GM15510 (cell line): ENCODE measurements around the gene DAGLB.

Experiments used
- POLR2A ChIP-seq: IDR thresholded peaks from 3 replicates; pipeline ENCODE4 v1.6.1; 2011; ENCODE audit warnings: borderline replicate concordance; ENCODE audit not compliant: insufficient read length; ENCODE audit errors: extremely low read depth

DAGLB gene

DNA sequence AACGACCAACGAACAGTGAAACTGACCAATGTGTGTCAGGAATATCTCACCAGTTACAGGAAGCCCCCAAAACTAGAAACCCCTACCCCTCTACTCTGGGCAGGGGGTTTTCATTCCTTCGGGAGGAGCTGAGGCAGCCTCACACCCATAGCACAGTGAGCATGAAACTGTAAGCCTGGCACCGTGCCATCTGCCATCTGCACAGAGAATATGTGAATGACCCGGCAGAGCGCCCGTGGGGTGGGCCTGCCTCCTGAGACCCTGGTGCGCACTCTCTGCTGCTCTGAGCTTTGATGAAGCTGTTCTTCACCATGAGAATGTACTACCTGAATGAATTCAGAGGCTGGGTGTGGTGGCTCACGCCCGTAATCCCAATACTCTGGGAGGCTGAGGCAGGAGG is 27.1 kb downstream of the DAGLB start:
- no peak for TF ChIP-seq POLR2A

DNA sequence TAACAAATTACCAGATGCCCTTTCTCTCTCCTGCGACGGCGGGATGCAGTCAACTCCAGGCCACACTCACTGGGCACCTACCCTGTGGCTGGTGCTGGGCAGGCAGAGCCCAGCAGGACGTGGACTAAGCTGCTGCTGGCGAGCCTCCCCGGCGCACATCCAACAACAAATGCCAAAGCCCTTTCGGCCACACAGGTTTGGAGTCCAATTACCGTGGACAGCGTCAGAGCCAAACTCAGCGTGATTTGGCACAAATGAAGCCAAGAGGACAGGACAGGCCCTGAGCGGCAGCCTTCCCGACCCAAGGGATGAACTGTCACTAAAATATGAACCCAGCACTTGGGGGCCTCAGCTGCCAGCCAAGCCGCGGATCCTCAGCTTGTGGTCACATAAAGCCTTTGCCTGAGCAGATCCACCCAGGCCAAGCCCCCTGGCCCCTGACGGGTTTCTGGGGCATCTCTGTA is 28.4 kb downstream of the DAGLB start:
- no peak for TF ChIP-seq POLR2A

DNA sequence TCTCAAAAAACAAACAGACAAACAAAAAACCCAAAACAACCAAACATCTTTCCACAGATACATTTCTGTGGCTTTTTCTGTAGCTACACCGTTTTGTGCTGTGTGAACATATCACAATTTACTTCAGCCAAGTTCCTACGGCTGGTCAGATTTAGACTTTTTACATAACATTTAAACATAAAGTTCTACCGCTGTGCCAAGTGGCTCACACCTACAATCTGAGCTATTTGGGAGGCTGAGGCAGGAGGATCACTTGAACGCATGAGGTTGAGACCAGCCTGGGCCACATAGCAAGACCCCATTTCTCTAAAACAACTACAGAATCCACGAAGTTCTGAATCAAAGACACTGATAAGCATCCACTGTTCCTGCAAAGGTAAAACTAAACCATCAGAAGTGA is 30.3 kb downstream of the DAGLB start:
- no peak for TF ChIP-seq POLR2A

DNA sequence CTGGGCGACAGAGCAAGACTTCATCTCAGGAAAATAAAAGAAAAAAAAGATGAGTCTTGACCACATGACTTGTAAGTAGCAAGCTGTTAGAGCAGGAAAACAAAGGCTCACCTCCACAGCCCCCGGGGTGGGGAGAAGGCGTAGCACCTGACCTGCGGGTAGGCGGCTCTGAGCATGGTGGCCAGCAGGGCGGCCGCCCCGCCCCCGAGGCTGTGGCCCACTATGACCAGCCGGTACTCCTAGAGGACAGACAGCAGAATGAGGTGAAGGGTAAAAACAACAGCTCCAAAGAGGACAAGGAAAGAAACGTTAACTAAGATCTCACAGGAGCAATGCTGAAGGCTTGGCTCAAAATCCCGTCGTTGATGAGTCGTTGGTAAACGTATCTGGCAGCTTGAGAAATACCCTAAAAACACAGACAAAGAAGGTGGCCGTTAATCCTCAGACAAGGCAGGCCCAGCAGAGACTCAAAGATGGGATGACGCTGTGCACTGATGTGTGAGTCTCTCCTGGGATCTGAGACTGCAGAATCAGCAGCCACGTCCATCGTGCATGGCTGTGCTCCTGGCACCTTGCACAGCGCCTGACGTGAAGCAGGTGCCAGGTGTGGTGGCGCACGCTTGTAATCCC is 31.1 kb downstream of the DAGLB start:
- no peak for TF ChIP-seq POLR2A

DNA sequence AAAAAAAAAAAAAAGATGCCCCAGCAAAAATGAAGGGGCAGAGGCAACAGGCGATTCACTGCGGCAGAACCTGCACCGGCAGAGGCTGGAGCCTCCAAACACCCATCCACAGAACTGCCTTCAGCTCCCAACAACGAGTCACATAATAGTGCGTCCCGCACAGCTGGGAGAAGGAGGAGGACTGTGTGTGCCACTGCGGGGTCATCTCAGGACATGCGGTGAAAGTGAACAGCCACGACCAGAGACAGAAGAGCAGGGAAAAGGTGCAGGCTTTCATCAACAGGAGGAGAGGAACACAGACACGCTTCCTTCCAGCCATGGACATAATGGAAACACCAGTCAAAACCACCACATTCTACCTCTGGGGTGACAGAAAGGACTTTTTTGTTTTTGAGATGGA is 34.1 kb downstream of the DAGLB start:
- TF ChIP-seq POLR2A = no peak

DNA sequence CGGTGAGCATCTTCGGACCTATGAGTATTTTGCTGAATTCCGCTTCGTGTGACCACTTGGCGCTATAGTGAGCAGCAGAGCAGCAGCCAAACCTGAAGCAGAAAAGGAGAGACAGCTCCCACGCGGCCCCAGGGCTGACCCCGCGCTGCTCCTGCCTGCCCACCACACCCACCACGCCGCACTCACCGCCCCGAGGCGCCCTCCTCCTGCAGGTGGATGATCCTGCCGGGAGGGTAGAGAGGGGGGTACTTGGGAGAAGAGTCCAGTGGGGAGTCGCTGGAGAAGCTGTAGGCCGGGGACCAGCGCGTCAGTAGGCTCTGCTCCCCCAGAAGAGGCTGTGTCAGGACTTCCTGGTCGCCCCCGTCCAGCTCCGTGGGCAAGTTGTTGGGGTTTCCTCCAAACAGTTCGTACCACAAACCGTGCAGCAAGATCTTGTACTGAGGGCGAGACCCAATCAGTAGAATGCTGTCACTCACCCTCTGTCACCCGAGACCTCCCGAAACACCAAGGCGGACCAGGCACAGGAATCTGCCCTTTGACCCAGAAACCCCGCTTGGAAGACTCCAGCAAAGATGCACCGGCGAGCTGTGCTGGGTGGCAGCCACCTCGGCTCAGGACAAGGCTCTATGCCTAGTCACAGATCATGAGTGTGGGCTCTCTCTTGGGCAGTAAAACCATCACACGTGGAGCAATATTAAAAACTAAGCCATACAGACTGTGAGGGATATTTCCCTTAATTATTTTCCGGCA is 37.6 kb downstream of the DAGLB start:
- TF ChIP-seq POLR2A = no peak

DNA sequence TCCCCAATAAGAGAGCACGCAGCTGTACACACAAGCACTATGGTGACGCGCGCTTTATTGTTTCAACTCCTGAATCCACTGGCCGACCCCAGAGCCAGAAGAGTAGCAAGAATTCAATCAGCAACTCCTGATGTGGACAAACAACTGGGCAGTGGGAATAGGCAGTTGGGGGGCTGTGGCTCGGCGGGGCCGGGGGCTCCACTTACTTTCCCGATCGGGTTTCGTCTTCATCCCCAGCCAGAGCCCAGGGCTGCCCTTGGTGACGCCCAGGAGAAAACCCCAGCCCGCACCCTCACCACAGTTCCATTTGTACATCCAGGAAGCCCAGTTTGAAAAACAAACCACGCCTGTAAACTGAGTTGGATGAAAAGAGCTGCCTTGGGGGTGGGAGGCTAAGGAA is 38.7 kb downstream of the DAGLB start:
- TF ChIP-seq POLR2A = no peak

DNA sequence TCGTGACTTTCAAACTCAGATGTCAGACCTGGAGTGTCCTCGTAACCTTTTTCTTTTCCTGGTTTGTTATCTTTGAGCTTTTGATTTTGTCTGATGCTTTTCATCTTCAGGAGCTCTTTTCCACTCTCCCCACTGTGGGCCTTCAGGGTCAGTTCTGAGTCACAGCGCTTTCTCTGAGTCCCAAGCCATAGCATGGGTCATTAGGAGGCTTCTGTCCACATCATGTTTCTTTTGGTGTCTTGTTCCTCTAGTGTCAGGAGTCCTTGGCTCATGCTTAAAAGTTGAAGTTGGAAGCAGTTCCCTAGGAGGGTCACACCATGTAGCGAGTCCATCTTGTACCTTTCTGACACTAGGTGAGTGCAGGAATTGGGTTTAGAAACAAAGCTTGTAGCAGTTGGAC is 40.3 kb downstream of the DAGLB start:
- TF ChIP-seq POLR2A = no peak

DNA sequence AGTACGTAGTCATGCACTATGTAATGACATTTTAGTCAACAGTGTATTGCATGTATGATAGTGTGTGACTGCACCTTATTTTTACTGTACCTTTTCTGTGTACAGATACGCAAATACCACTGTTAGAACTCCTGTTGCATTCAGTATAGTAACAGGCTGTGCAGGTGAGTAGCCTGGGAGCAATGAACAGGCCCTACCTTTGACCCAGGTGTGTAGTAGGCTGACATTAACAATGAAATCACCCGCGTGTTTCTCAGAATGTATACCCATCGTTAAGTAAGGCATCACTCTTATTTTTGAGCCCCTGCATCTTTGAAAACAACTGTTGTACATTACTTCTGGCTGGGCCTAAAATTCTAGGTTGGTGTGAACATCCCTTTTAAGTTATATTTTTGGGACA is 41.6 kb downstream of the DAGLB start:
- no peak for TF ChIP-seq POLR2A

DNA sequence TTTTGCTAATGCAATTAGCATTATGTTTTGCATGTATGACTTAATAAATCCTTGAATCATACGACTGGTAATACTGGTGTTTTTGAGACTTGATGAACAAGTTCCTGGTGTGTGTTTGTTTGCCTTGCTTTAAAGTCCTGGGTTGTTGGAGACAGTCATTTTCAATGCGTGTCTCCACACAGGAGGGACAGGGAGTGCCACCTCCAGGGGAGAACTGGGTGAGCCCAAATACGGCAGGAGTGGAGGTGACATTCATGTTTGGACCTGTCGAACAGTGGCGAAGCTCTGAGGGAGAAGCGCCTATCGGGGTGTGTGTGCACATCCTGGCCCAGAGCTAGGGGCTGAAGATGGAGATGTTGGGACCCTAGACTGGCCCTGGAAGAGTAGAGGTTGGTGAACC is 43.8 kb downstream of the DAGLB start:
- TF ChIP-seq POLR2A = no peak

DNA sequence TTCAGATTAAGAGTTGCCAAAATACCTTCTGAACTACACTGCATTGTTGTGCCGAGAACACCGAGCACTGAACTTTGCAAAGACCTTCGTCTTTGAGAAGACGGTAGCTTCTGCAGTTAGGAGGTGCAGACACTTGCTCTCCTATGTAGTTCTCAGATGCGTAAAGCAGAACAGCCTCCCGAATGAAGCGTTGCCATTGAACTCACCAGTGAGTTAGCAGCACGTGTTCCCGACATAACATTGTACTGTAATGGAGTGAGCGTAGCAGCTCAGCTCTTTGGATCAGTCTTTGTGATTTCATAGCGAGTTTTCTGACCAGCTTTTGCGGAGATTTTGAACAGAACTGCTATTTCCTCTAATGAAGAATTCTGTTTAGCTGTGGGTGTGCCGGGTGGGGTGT is 45.0 kb downstream of the DAGLB start:
- no peak for TF ChIP-seq POLR2A

DNA sequence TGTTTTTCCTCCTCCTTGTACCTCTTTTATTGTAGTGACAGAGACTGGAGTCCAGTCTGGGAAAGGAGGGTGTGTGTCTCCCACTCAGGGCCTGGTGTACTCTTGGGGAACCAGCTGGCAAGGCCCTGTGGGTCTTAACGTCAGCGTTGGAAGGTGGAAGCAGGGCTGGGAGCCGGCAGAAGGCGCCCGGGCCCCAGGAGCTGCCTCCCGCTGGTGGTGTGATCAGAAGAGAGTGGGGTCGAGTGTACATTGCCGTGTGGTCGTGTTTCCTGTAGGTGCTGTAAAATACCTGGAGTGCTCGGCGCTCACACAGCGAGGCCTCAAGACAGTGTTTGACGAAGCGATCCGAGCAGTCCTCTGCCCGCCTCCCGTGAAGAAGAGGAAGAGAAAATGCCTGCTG is 45.7 kb downstream of the DAGLB start:
- no peak for TF ChIP-seq POLR2A

DNA sequence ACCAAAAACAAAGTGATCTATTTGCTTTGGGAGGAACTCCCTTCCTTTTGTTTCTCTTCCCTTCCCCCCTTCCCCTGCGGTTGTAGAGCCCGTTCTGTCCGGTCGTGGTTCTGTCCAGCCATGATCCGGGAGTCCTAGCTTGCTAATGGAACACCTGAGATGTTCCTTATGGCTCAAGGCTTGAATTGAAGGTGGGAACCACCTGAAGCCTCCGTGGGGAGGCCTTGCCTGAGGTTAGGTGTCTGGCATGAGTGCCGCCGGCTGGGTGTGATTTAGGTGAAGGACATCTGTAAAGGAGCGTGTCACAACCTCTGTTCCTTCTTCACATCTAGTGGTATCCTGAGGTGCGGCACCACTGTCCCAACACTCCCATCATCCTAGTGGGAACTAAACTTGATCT is 46.2 kb downstream of the DAGLB start:
- no peak for TF ChIP-seq POLR2A

DNA sequence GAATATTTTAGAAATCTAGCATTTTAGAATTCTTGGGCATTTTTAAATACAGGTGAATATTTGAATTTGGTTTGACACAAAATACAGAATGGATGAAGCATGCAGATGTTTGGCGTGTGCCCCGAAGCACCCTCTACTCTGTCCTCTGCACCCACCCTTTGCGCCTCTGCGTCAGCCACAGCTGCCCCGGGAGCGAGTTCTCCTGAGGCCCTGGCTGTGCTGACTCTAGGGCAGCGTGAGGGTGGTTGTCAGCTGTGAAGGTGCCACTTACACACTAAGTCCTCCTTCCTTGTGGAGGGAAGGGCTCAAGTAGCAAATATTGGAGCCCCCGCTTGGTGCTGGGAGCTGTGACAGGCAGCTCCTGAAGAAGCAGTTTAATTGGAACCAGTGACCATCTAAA is 48.4 kb downstream of the DAGLB start:
- no peak for TF ChIP-seq POLR2A

DNA sequence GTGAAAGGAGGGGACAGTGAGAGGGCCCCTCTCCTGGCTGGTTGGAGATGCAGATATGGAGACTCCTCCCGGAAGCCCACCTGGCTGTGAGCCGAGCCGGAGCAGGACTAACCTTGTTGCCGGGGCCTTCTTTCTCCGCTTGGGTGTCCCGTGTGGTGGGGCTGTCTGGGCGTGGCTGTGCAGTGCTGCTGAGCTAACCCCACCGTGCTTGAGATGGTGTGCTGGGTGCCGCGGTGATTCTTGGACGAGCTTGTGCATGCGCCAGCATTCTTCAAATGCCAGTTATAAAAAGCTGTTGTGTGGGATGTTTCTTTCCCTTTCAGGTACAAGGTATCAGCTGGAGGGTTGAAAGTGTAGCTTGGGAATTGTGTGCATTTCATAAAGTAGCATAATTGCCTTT is 48.8 kb downstream of the DAGLB start:
- TF ChIP-seq POLR2A = no peak

DNA sequence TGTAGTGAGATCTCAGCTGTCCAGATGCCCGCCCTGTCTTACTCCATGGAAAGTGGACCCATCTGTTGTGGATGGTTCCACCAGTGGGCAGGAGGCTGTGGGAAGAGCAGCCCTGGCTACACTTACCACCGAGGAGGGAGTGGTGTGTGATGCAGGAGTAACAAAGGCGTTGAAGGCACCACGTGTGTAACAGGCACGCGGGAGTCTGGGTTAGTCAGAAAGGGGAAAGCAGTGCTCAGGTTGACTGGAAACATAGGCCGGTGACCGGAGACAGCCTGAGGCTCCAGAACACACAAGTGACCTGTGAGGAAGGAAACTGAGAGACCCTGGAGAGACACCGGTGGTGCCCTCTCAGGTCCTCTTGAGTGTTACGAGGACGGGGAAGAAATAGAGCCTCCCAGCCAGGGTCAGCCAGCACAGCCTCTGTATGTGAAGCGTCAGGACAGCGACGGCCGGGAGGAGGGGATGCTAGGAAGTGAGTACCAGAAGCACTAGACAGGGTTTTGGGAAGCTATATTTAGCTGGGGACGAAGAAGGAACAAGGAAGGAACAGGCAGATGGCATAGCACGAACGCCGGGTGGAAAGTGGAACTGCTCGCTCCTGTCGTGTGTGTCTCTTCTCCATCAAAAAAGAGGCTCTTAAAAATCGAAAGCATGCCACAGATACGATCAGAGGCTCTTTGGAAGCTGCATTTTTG is 51.7 kb downstream of the DAGLB start:
- TF ChIP-seq POLR2A = no peak
